B cell (primary cell): ENCODE data around the gene KCNC3. TPM values are rescaled to one million over a fixed set of nuclear protein-coding genes. Genes with fewer than 3 reads are reported as not detected.
A peak's percentile ranks its signal among the peaks of the same experiment; 100 is the strongest.

Experiments used
- ATAC-seq: fragments of 200-7000 bp; cut with Tn5 transposase; one replicate; pipeline ENCODE4 v1.10.0; 2021; ENCODE audit warnings: low read depth, mild to moderate bottlenecking, moderate number of reproducible peaks, moderate library complexity
- CTCF ChIA-PET: fragments of 350-600 bp; sonication (Branson Sonifier 250); formaldehyde crosslinking; loops from one replicate; lab custom pipeline; 2021; ENCODE audit warnings: antibody characterized with exemption, inconsistent platforms; lab: Charles Lee
- POLR2A ChIA-PET: fragments of 350-600 bp; sonication (Branson Sonifier 250); formaldehyde crosslinking; loops from one replicate; lab custom pipeline; 2021; ENCODE audit warnings: antibody characterized with exemption; lab: Charles Lee
- DNase-seq: peaks from one replicate; pipeline ENCODE4 v3.0.0; 2013
- H2AFZ ChIP-seq: 2 replicates; pipeline ENCODE4 v1.6.1; 2012; ENCODE audit warnings: mild to moderate bottlenecking, low read depth, low read length; ENCODE audit not compliant: insufficient read depth, poor library complexity, severe bottlenecking
- H3K27ac ChIP-seq, 2 donors: 1 replicate in 1 of 2; 2 replicates in 1 of 2; pipeline ENCODE4 v1.5.1; 2012 to 2013; ENCODE audit warnings: low read length in 2 of 2, mild to moderate bottlenecking in 2 of 2, moderate library complexity in 1 of 2
- H3K27me3 ChIP-seq, 4 experiments: fragments of 200-600 bp in 1 of 4; sonication (generic) in 1 of 4; replicated peaks in 1 of 4; 1 replicate in 2 of 4; 2 replicates in 2 of 4; pipeline versions ENCODE4 v1.6.1 to v1.7.0; 2013 to 2016; ENCODE audit warnings: low read length in 3 of 4, mild to moderate bottlenecking in 2 of 4, mixed read lengths in 1 of 4, moderate library complexity in 1 of 4; ENCODE audit not compliant: insufficient read depth in 4 of 4, control insufficient read depth in 3 of 4; ENCODE audit errors: control extremely low read depth in 1 of 4
- H3K36me3 ChIP-seq, 2 experiments: replicated peaks in 1 of 2; 1 replicate in 1 of 2; 2 replicates in 1 of 2; pipeline versions ENCODE4 v1.6.1 to v1.7.1; 2013; ENCODE audit warnings: low read length in 1 of 2; ENCODE audit not compliant: insufficient read depth in 2 of 2, control insufficient read depth in 1 of 2; ENCODE audit errors: control extremely low read depth in 1 of 2, extremely low read depth in 1 of 2
- H3K4me1 ChIP-seq, 2 donors: fragments of 200-600 bp in 1 of 2; sonication (generic) in 1 of 2; 1 replicate in 1 of 2; 2 replicates in 1 of 2; pipeline versions ENCODE4 v1.5.1 to v1.6.1; 2013 to 2017; ENCODE audit warnings: low read length in 2 of 2; ENCODE audit not compliant: control insufficient read depth in 2 of 2, insufficient read depth in 2 of 2
- H3K4me2 ChIP-seq: replicated peaks from 2 replicates; pipeline ENCODE3; 2012; ENCODE audit warnings: mild to moderate bottlenecking, low read depth, low read length; ENCODE audit not compliant: poor library complexity, severe bottlenecking
- H3K4me3 ChIP-seq, 5 experiments: fragments of 200-600 bp in 1 of 5; sonication (generic) in 1 of 5; 1 replicate in 3 of 5; 2 replicates in 2 of 5; pipeline versions ENCODE4 v1.5.1 to v1.7.0; 2011 to 2016; ENCODE audit warnings: low read length in 4 of 5, mild to moderate bottlenecking in 4 of 5, low read depth in 2 of 5, control low read depth in 1 of 5, moderate library complexity in 1 of 5; ENCODE audit not compliant: insufficient read depth in 1 of 5; ENCODE audit errors: control extremely low read depth in 1 of 5, extremely low read depth in 1 of 5
- H3K79me2 ChIP-seq: fragments of 200-600 bp; sonication (generic); one replicate; pipeline ENCODE4 v1.6.0; 2016; ENCODE audit warnings: low read length; ENCODE audit not compliant: control insufficient read depth, insufficient read depth
- H3K9ac ChIP-seq: fragments of 200-600 bp; sonication (generic); 2 replicates; pipeline ENCODE4 v1.6.1; 2017; ENCODE audit warnings: mild to moderate bottlenecking, low read length, moderate library complexity
- H3K9me3 ChIP-seq, 3 donors: one replicate each; pipeline versions ENCODE4 v1.6.1 to v1.7.1; 2013; ENCODE audit warnings: low read length in 2 of 3; ENCODE audit not compliant: control insufficient read depth in 2 of 3, insufficient read depth in 1 of 3; ENCODE audit errors: control extremely low read depth in 1 of 3
- H4K20me1 ChIP-seq: 2 replicates; pipeline ENCODE4 v1.6.0; 2012; ENCODE audit warnings: mild to moderate bottlenecking, low read length; ENCODE audit not compliant: insufficient read depth, control insufficient read depth, poor library complexity, severe bottlenecking
- H3K27ac Mint-ChIP-seq: one replicate; pipeline ENCODE4 v1.8.0; 2021; ENCODE audit warnings: mixed read lengths
- H3K27me3 Mint-ChIP-seq: one replicate; pipeline ENCODE4 v1.8.0; 2021; ENCODE audit warnings: mixed read lengths
- H3K4me1 Mint-ChIP-seq: one replicate; pipeline ENCODE4 v1.8.0; 2021; ENCODE audit warnings: mixed read lengths
- H3K4me3 Mint-ChIP-seq: one replicate; pipeline ENCODE4 v1.8.0; 2021; ENCODE audit warnings: mixed read lengths
- H3K9me3 Mint-ChIP-seq: one replicate; pipeline ENCODE4 v1.8.0; 2022; ENCODE audit warnings: mixed read lengths; ENCODE audit not compliant: insufficient read depth
- EZH2 ChIP-seq: IDR thresholded peaks from 2 replicates; pipeline ENCODE4 v1.6.1; 2012; ENCODE audit warnings: borderline replicate concordance, low read depth, mild to moderate bottlenecking, moderate library complexity, low read length; ENCODE audit not compliant: insufficient read depth, poor library complexity, severe bottlenecking
- WGBS: methylation state at CpG from one replicate; pipeline ENCODE4 v1.1.5; 2013; ENCODE audit warnings: missing lambda C conversion rate; ENCODE audit not compliant: insufficient coverage; 5-methylcytosine and 5-hydroxymethylcytosine counted together
- intact Hi-C: fragments of 100-400 bp; cut with micrococcal nuclease; formaldehyde crosslinking; loops from one replicate; pipeline ENCODE4 v1.10.0; 2022
- polyA plus RNA-seq: library from polyadenylated mRNA; depleted of rRNA; stranded (reverse); fragments of >200 nt; gene quantifications from 2 replicates; pipeline ENCODE4 v1.2.3, GENCODE V29; 2012
- total RNA-seq, 2 donors: library from RNA; stranded (reverse); fragments of 120-200 nt in 1 of 2; gene quantifications; 1 replicate in 1 of 2; 2 replicates in 1 of 2; pipeline versions ENCODE4 v1.2.3 to v1.2.4, GENCODE V29; 2013 to 2022
- TF ChIP-seq, protein P1 (sequence below): fragments of 200-600 bp; IDR thresholded peaks from one replicate; pipeline ENCODE4 v1.8.0; 2022; ENCODE audit warnings: antibody characterized with exemption, mild to moderate bottlenecking

Gene KCNC3
- total and polyA plus RNA-seq, 2 donors (not counting 1 experiment from before 2014, with no cell fraction given): 12.3 to 23.0 TPM

DNA sequence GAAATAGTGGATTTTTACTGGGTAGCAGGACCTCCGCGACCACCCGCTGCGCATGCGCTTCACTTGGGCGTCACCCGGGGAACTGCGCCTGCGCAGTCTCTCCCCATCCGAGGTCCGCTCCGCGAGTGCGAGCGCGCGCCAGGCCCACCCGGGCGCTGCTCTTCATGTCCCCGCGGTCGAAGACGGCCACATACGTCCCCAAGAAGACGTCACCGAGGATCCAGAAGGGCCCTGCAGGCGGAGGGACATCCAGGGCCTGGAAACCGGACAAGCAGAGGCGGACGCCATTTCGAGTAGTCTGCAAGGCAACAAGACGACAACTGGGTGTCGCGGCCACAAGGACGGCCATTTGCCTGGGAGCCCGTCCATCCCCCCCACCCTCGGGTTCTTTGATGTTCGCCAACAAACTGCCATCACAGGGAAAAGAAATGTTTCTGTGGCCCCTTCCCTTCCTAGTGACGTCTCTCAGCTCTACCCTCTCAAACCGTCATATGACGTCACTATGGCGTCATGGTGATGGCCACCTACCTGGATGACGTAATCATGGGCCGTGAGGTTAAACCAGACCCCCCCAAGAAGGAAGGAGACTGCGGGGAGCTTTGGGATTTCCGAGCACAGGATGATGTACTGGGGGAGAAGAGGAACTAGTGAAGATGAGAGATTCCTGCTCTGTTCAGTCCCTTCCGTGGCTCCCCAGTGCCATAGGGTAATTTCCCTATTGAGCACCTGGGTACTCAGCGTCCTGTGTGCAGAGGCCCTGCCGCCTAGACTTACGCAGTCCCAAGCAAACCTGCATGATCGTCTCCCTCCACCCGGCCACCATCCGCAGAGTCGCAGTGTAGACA lies 29.5 kb upstream of the KCNC3 start:
- Histone ChIP-seq H3K79me2 (peaks cover 17% of the 10 kb centered on the region), H2AFZ (peak overlapping the region; percentile 87), H3K4me2 (peak overlapping the region; percentile 99), H3K27ac (peak overlapping the region; percentile 95 to 99), H3K9me3 (peaks cover 0 to 6% (median 0%) of the 10 kb centered on the region in 3 donors), H4K20me1 (no peaks in the 10 kb centered on the region), H3K4me3 (peak overlapping the region; percentile 5 to 99 (median 68)), H3K36me3 (no peaks in the 10 kb centered on the region), H3K4me1 (peaks cover 16 to 42% of the 10 kb centered on the region in 2 donors), H3K27me3 (no peaks in the 10 kb centered on the region), H3K9ac (peak overlapping the region; percentile 99)
- DNase-seq: peak; percentile 90
- intact Hi-C loops: loop anchor here (5.0 kb wide), 2 partner anchors 74 to 539 kb away; partner anchors contain the start of gene MYBPC2
- TF ChIP-seq EZH2: no peak
- TF ChIP-seq, protein P1, sequence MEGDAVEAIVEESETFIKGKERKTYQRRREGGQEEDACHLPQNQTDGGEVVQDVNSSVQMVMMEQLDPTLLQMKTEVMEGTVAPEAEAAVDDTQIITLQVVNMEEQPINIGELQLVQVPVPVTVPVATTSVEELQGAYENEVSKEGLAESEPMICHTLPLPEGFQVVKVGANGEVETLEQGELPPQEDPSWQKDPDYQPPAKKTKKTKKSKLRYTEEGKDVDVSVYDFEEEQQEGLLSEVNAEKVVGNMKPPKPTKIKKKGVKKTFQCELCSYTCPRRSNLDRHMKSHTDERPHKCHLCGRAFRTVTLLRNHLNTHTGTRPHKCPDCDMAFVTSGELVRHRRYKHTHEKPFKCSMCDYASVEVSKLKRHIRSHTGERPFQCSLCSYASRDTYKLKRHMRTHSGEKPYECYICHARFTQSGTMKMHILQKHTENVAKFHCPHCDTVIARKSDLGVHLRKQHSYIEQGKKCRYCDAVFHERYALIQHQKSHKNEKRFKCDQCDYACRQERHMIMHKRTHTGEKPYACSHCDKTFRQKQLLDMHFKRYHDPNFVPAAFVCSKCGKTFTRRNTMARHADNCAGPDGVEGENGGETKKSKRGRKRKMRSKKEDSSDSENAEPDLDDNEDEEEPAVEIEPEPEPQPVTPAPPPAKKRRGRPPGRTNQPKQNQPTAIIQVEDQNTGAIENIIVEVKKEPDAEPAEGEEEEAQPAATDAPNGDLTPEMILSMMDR: no peak
- Mint-ChIP-seq H3K27ac (peak overlapping the region; percentile 98), H3K27me3 (no peaks in the 10 kb centered on the region), H3K4me3 (peak overlapping the region; percentile 94), H3K9me3 (no peaks in the 10 kb centered on the region), H3K4me1 (peaks cover 47% of the 10 kb centered on the region)
- ATAC-seq: peak; percentile 34
- POLR2A ChIA-PET: interaction anchor here (0.6 to 2.8 kb wide), 8 partner anchors 11 to 152 kb away, joined by 3 to 33 read pairs (median 14); partner anchors contain the start of genes JOSD2 and KCNC3
- 33% methylated on average over 46 of the region's 54 CpGs for WGBS
- CTCF ChIA-PET: interaction anchor here (1.0 to 6.6 kb wide), 11 partner anchors 9 to 420 kb away, joined by 4 to 76 read pairs (median 21); partner anchors contain the start of genes KCNC3 and NAPSA
